Fibroblast of the aortic adventitia (primary cell): ENCODE results near the gene TSFM. TPM values are rescaled to one million over a fixed set of nuclear protein-coding genes. Genes with fewer than 3 reads are reported as not detected.

Source experiments
- DNase-seq: peaks from one replicate; pipeline ENCODE4 v3.0.0-alpha.2; 2010; ENCODE audit warnings: low read depth
- H3K4me3 ChIP-seq: 2 replicates; pipeline ENCODE4 v1.5.1; 2011; ENCODE audit warnings: low read depth, mild to moderate bottlenecking, control low read depth, low read length, moderate library complexity
- CTCF ChIP-seq: IDR thresholded peaks from 2 replicates; pipeline ENCODE4 v1.5.1; 2011; ENCODE audit warnings: mild to moderate bottlenecking, low read length, control low read depth, inconsistent platforms; ENCODE audit not compliant: insufficient read depth
- total RNA-seq: library from RNA; depleted of rRNA; stranded (reverse); fragments of >200 nt; gene quantifications from 2 replicates; pipeline ENCODE4 v1.2.3, GENCODE V29; 2012; ENCODE audit warnings: low replicate concordance

The TSFM gene
- 16.2 and 19.9 TPM in 2 replicates for total RNA-seq

GRCh38 chr12:57782608-57783465 is at the start of gene TSFM:
TSFM (plus strand) TSS chr12:57782787; CDS start chr12:57782802, 15 bp downstream.
- peak; percentile 95 for DNase-seq
- peak; percentile 83 for TF ChIP-seq CTCF
- H3K4me3 ChIP-seq, result peak within 1 kb of the TSS; percentile 100

GRCh38 chr12:57733928-57734327 is 48.7 kb upstream of the TSFM start:
- no peak for TF ChIP-seq CTCF
- H3K4me3 ChIP-seq, result no peak overlapping the region
- DNase-seq, result no peak

- no peak for TF ChIP-seq CTCF
- H3K4me3 ChIP-seq, result no peak overlapping the region
- no peak for DNase-seq
Measured at GRCh38 chr12:57734591-57734990, 48.0 kb upstream of the TSFM start.

- H3K4me3 ChIP-seq, result no peak overlapping the region
- no peak for TF ChIP-seq CTCF
- no peak for DNase-seq
Measured at GRCh38 chr12:57735198-57735855, 47.3 kb upstream of the TSFM start.

- peak; percentile 31 for TF ChIP-seq CTCF
- DNase-seq, result no peak
- peak overlapping the region; percentile 13 for H3K4me3 ChIP-seq
Measured at GRCh38 chr12:57735952-57736740, 46.4 kb upstream of the TSFM start.

- TF ChIP-seq CTCF, result no peak
- no peak for DNase-seq
- H3K4me3 ChIP-seq, result no peak overlapping the region
Measured at GRCh38 chr12:57736741-57737466, 45.7 kb upstream of the TSFM start.
